Lung (tissue), 12 donors: ENCODE data around the gene FRAS1. TPM values are rescaled to one million over a fixed set of nuclear protein-coding genes. Genes with fewer than 3 reads are reported as not detected.

Experiments used
- ATAC-seq: fragments of 200-7000 bp; cut with Tn5 transposase; one replicate; pipeline ENCODE4 v1.9.1; 2020; ENCODE audit warnings: moderate number of reproducible peaks; ENCODE audit not compliant: insufficient read depth, low FRiP score
- DNase-seq, 3 donors: peaks; one replicate each; pipeline ENCODE4 v3.0.0-alpha.2; 2013 to 2017
- H3K27ac ChIP-seq, 2 donors: one replicate each; pipeline ENCODE4 v1.5.1; 2013; ENCODE audit warnings: mild to moderate bottlenecking in 2 of 2, moderate library complexity in 2 of 2, control low read depth in 1 of 2, inconsistent platforms in 1 of 2, low read depth in 1 of 2, low read length in 1 of 2
- H3K27me3 ChIP-seq, 3 donors: one replicate each; pipeline ENCODE4 v1.5.1; 2013; ENCODE audit warnings: low read length in 2 of 3; ENCODE audit not compliant: control insufficient read depth in 3 of 3, insufficient read depth in 3 of 3
- H3K36me3 ChIP-seq, 4 donors: one replicate each; pipeline ENCODE4 v1.5.1; 2013; ENCODE audit warnings: low read length in 4 of 4, mild to moderate bottlenecking in 1 of 4, moderate library complexity in 1 of 4; ENCODE audit not compliant: control insufficient read depth in 4 of 4, insufficient read depth in 4 of 4
- H3K4me1 ChIP-seq, 5 donors: one replicate each; pipeline ENCODE4 v1.5.1; 2013; ENCODE audit warnings: low read length in 5 of 5, mild to moderate bottlenecking in 2 of 5, moderate library complexity in 1 of 5; ENCODE audit not compliant: control insufficient read depth in 5 of 5, insufficient read depth in 5 of 5
- H3K4me3 ChIP-seq: one replicate; pipeline ENCODE4 v1.5.1; 2013; ENCODE audit warnings: mild to moderate bottlenecking, control low read depth, moderate library complexity
- H3K9ac ChIP-seq, 2 donors: one replicate each; pipeline ENCODE4 v1.5.1; 2013; ENCODE audit warnings: low read length in 2 of 2, control low read depth in 1 of 2; ENCODE audit not compliant: insufficient read depth in 1 of 2
- H3K9me3 ChIP-seq, 4 donors: one replicate each; pipeline ENCODE4 v1.5.1; 2013; ENCODE audit warnings: low read length in 3 of 4, mild to moderate bottlenecking in 1 of 4, moderate library complexity in 1 of 4; ENCODE audit not compliant: control insufficient read depth in 4 of 4, insufficient read depth in 3 of 4
- CTCF ChIP-seq: IDR thresholded peaks from 2 replicates; pipeline ENCODE4 v1.5.1; 2012; ENCODE audit warnings: mild to moderate bottlenecking; ENCODE audit errors: control extremely low read depth, extremely low read depth
- WGBS, 2 donors: extraction: QIAGEN DNeasy Blood & Tissue Kit; methylation state at CpG; one replicate each; pipeline ENCODE4 v1.1.7; 2013; 5-methylcytosine and 5-hydroxymethylcytosine counted together
- polyA plus RNA-seq, 2 donors: library from polyadenylated mRNA; stranded (reverse); fragments of 200-250 nt; gene quantifications; one replicate each; pipeline ENCODE4 v1.2.1, GENCODE V29; 2013
- total RNA-seq, 2 donors: library from RNA; depleted of rRNA in 1 of 2; stranded (reverse); fragments of >200 nt in 1 of 2; gene quantifications; one replicate each; pipeline ENCODE4 v1.2.1, GENCODE V29; 2014 to 2021
- donor health status: control.
- donor health status: control.
- donor health status: Bipolar disorder and iron deficiency.
- donor health status: healthy.
- donor health status: DM: yes; HTN: yes; CAD: no.

FRAS1 gene
- total and polyA plus RNA-seq, 4 donors = 0.45 to 53.8 (median 6.9) TPM

GRCh38 chr4:78410225-78410624, 353.1 kb downstream of the FRAS1 start:
- Histone ChIP-seq H3K4me1 (peaks cover 3 to 12% (median 7%) of the 10 kb centered on the region in 5 donors), H3K36me3 (peaks cover 0 to 8% (median 0%) of the 10 kb centered on the region in 4 donors), H3K27me3 (no peaks in the 10 kb centered on the region), H3K9ac (no peak overlapping the region), H3K9me3 (no peaks in the 10 kb centered on the region), H3K4me3 (no peak overlapping the region), H3K27ac (no peak overlapping the region)
- no peak for ATAC-seq
- no peak for TF ChIP-seq CTCF
- DNase-seq = no peak

GRCh38 chr4:78410676-78411075, 353.6 kb downstream of the FRAS1 start:
- no peak overlapping the region for H3K27ac ChIP-seq

GRCh38 chr4:78414116-78414515, 357.0 kb downstream of the FRAS1 start:
- Histone ChIP-seq H3K36me3 (peaks cover 0 to 8% (median 1%) of the 10 kb centered on the region in 4 donors), H3K27me3 (no peaks in the 10 kb centered on the region), H3K27ac (no peak overlapping the region), H3K4me3 (no peak overlapping the region), H3K9me3 (no peaks in the 10 kb centered on the region), H3K9ac (no peak overlapping the region), H3K4me1 (peaks cover 3 to 12% (median 7%) of the 10 kb centered on the region in 5 donors)
- ATAC-seq = no peak
- WGBS, 2 donors = 58 to 59% methylated on average over 6 of the region's 6 CpGs
- no peak for TF ChIP-seq CTCF
- DNase-seq = peak; percentile 64 to 88 (median 76)

More at GRCh38 chr4:78410676-78411075, 353.6 kb downstream of the FRAS1 start:
- H3K4me1 ChIP-seq = peaks cover 3 to 12% (median 7%) of the 10 kb centered on the region in 5 donors
- 85% methylated on average over 1 of the region's 1 CpG for WGBS, 2 donors
- H3K36me3 ChIP-seq = peaks cover 0 to 8% (median 0%) of the 10 kb centered on the region in 4 donors
- H3K4me3 ChIP-seq = no peak overlapping the region
- H3K27me3 ChIP-seq = no peaks in the 10 kb centered on the region
- ATAC-seq (no peak), DNase-seq (no peak)
- no peak overlapping the region for H3K9ac ChIP-seq
- H3K9me3 ChIP-seq = no peaks in the 10 kb centered on the region
- TF ChIP-seq CTCF = no peak

- DNase-seq = no peak
- Histone ChIP-seq H3K9me3 (no peaks in the 10 kb centered on the region), H3K36me3 (peaks cover 0 to 11% (median 7%) of the 10 kb centered on the region in 4 donors), H3K27me3 (no peaks in the 10 kb centered on the region), H3K4me1 (peaks cover 3 to 12% (median 7%) of the 10 kb centered on the region in 5 donors), H3K9ac (no peak overlapping the region), H3K27ac (no peak overlapping the region), H3K4me3 (no peak overlapping the region)
- no peak for ATAC-seq
- TF ChIP-seq CTCF = no peak
- 85 to 88% methylated on average over 2 of the region's 2 CpGs for WGBS, 2 donors
These were observed 360.5 kb downstream of the FRAS1 start for GRCh38 chr4:78417603-78418002.
